ENCODE data around the gene CHD8.

DNA sequence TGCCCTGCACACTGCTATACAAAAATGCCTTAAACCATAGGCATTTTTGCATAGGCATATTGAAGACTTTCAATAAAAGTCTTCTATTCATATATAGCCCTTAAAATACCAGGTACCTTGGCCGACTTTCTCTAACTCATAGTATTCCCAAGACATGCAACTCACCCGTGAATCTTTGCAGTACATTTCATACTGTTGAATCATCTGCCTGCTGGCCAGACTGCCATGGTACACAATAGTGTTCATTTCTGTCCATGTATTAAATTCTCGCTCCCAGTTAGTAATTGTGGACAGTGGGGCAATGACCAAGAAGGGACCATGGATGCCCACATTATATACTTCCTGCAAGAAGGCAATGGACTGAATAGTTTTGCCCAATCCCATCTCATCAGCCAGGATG lies 47.8 kb downstream of the CHD8 start:
- TF ChIP-seq CTCF (IDR thresholded peaks at IDR 0.05) (no peak), EP300 (IDR thresholded peaks at IDR 0.05) (no peak), POLR2A (IDR thresholded peaks at IDR 0.05; ENCODE audit: low read depth) (no peak)

Measured in esophagus muscularis mucosa (tissue), 4 donors.